A549 (cell line): ENCODE measurements around the gene SLC38A7. TPM values are rescaled to one million over a fixed set of nuclear protein-coding genes. Genes with fewer than 3 reads are reported as not detected.

Experiments used
- ATAC-seq, 2 experiments: fragments of 200-7000 bp in 1 of 2; fragments of >200 bp in 1 of 2; cut with Nextera tagmentation in 1 of 2; cut with Tn5 transposase in 1 of 2; 3 replicates each; pipeline versions ENCODE4 v1.8.0 to v1.9.1; 2018 to 2020; ENCODE audit warnings: mild to moderate bottlenecking in 1 of 2, moderate library complexity in 1 of 2
- CTCF ChIA-PET: fragments of 300-600 bp; sonication (Branson Sonifier 250); formaldehyde crosslinking; extraction: SDS; loops from one replicate; lab custom pipeline; 2021; ENCODE audit warnings: antibody characterized with exemption, inconsistent platforms; lab: Yijun Ruan, JAX
- POLR2A ChIA-PET: fragments of 350-600 bp; formaldehyde crosslinking; extraction: SDS; loops from one replicate; lab custom pipeline; 2021; ENCODE audit warnings: antibody characterized with exemption, inconsistent platforms; lab: Yijun Ruan, JAX
- DNase-seq, 2 experiments: peaks; one replicate each; pipeline versions ENCODE4 v3.0.0 to v3.0.0-alpha.2; 2011 to 2016; ENCODE audit warnings: low read depth in 1 of 2, low spot score in 1 of 2
- FAIRE-seq: peaks from 2 replicates; lab custom pipeline; 2011; peaks lifted over from hg19 to GRCh38; lab: Jason Lieb, UNC
- H3K27ac ChIP-seq, 2 experiments: fragments of >200 bp; sonication (Bioruptor Twin); formaldehyde crosslinking; 3 replicates each; pipeline ENCODE4 v1.5.1; 2016 to 2017
- H3K4me1 ChIP-seq: fragments of >200 bp; sonication (Bioruptor Twin); formaldehyde crosslinking; 3 replicates; pipeline ENCODE4 v1.6.1; 2016
- H3K4me2 ChIP-seq: fragments of >200 bp; sonication (Bioruptor Twin); formaldehyde crosslinking; 3 replicates; pipeline ENCODE4 v1.6.1; 2016
- H3K4me3 ChIP-seq: fragments of >200 bp; sonication (Bioruptor Twin); formaldehyde crosslinking; 3 replicates; pipeline ENCODE4 v1.5.1; 2016
- H3K9me3 ChIP-seq: fragments of >200 bp; sonication (Bioruptor Twin); formaldehyde crosslinking; 3 replicates; pipeline ENCODE4 v1.6.1; 2016
- CBX2 ChIP-seq: fragments of 200-600 bp; sonication (generic); IDR thresholded peaks from 2 replicates; pipeline ENCODE4 v1.6.1; 2016; ENCODE audit warnings: low read depth, mild to moderate bottlenecking, borderline replicate concordance
- CBX8 ChIP-seq: fragments of 200-600 bp; sonication (generic); IDR thresholded peaks from 2 replicates; pipeline ENCODE4 v1.6.1; 2016
- CEBPB ChIP-seq, 2 experiments: fragments of >200 bp in 1 of 2; sonication (Bioruptor Twin) in 1 of 2; formaldehyde crosslinking in 1 of 2; IDR thresholded peaks; 2 replicates each; pipeline ENCODE4 v1.6.1; 2012 to 2016
- GATA3 ChIP-seq: IDR thresholded peaks from 2 replicates; pipeline ENCODE4 v1.6.1; 2012; ENCODE audit warnings: borderline replicate concordance
- HEYL ChIP-seq: fragments of 250-450 bp; sonication (Bioruptor Pico); IDR thresholded peaks from 2 replicates; pipeline ENCODE4 v1.8.0; 2021; ENCODE audit warnings: mild to moderate bottlenecking, moderate library complexity
- HOXA7 ChIP-seq: fragments of 250-450 bp; sonication (Bioruptor Pico); IDR thresholded peaks from 2 replicates; pipeline ENCODE4 v1.5.0; 2020; ENCODE audit warnings: mild to moderate bottlenecking, moderate library complexity
- JUNB ChIP-seq: fragments of >200 bp; sonication (Bioruptor Twin); formaldehyde crosslinking; IDR thresholded peaks from 2 replicates; pipeline ENCODE4 v1.6.1; 2016
- KDM5A ChIP-seq: fragments of 200-600 bp; sonication (generic); IDR thresholded peaks from 2 replicates; pipeline ENCODE4 v1.6.1; 2016; ENCODE audit warnings: antibody characterized with exemption, mild to moderate bottlenecking
- MAFK ChIP-seq: fragments of 450-650 bp; IDR thresholded peaks from 2 replicates; pipeline ENCODE4 v1.6.1; 2014; ENCODE audit not compliant: partially characterized antibody
- NPAS2 ChIP-seq: fragments of 250-450 bp; sonication (Bioruptor Pico); IDR thresholded peaks from 2 replicates; pipeline ENCODE4 v1.8.0; 2022; ENCODE audit warnings: mild to moderate bottlenecking, moderate library complexity, borderline replicate concordance
- PHF8 ChIP-seq: fragments of 200-600 bp; sonication (generic); IDR thresholded peaks from 2 replicates; pipeline ENCODE4 v1.6.1; 2016; ENCODE audit warnings: low read depth, mild to moderate bottlenecking, antibody characterized with exemption, moderate library complexity, borderline replicate concordance
- POLR2A ChIP-seq: IDR thresholded peaks from 2 replicates; pipeline ENCODE4 v1.6.1; 2012; ENCODE audit warnings: mild to moderate bottlenecking, low read length
- RAD21 ChIP-seq, 2 experiments: fragments of >200 bp in 1 of 2; sonication (Bioruptor Twin) in 1 of 2; formaldehyde crosslinking in 1 of 2; IDR thresholded peaks in 1 of 2; conservative IDR thresholded peaks in 1 of 2; 2 replicates in 1 of 2; 3 replicates in 1 of 2; pipeline ENCODE4 v1.6.1; 2012 to 2018; ENCODE audit warnings: inconsistent platforms in 1 of 2
- REST ChIP-seq: fragments of 200-600 bp; sonication (generic); IDR thresholded peaks from 2 replicates; pipeline ENCODE4 v1.6.1; 2016; ENCODE audit warnings: antibody characterized with exemption, mild to moderate bottlenecking, moderate library complexity
- SMC3 ChIP-seq: fragments of >200 bp; sonication (Bioruptor Twin); formaldehyde crosslinking; IDR thresholded peaks from 3 replicates; pipeline ENCODE4 v1.6.1; 2018; ENCODE audit warnings: inconsistent platforms
- TP53 ChIP-seq: fragments of 250-450 bp; sonication (Bioruptor Pico); IDR thresholded peaks from 2 replicates; pipeline ENCODE4 v1.5.0; 2021; ENCODE audit warnings: mild to moderate bottlenecking, moderate library complexity
- ZFP36 ChIP-seq: fragments of 450-650 bp; IDR thresholded peaks from 2 replicates; pipeline ENCODE4 v1.6.1; 2014; ENCODE audit warnings: borderline replicate concordance; ENCODE audit not compliant: partially characterized antibody
- ZSCAN20 ChIP-seq: fragments of 250-450 bp; sonication (Bioruptor Pico); IDR thresholded peaks from 2 replicates; pipeline ENCODE4 v1.8.0; 2022; ENCODE audit warnings: mild to moderate bottlenecking, moderate library complexity
- WGBS: methylation state at CpG from one replicate; pipeline ENCODE4 v1.1.6; 2017; ENCODE audit errors: missing lambda C conversion rate; 5-methylcytosine and 5-hydroxymethylcytosine counted together
- polyA plus RNA-seq, 4 experiments: library from polyadenylated mRNA; depleted of rRNA in 3 of 4; stranded (reverse); fragments of >200 nt; fragmentation: RNase III in 1 of 4; extraction: RNeasy Plus Mini Kit Qiagen cat#74134 plus additional on column Dnase treatment in 1 of 4; gene quantifications; 2 replicates in 3 of 4; 3 replicates in 1 of 4; pipeline ENCODE4 v1.2.3, GENCODE V29; 2011 to 2017
- TF ChIP-seq, protein P1 (sequence below): fragments of >200 bp; sonication (Bioruptor Twin); formaldehyde crosslinking; IDR thresholded peaks from 3 replicates; pipeline ENCODE4 v1.5.1; 2016

Gene SLC38A7
- polyA plus RNA-seq, 2 of the 4 experiments (the other 2 are of a cell fraction) = 8.4 to 19.9 TPM

- ChIA-PET POLR2A (interaction anchor here (1.0 kb wide), 1 partner anchor 49 kb away, joined by 3 read pairs; the partner anchor contains the start of gene SLC38A7), CTCF (interaction anchor here (0.9 to 1.7 kb wide), 8 partner anchors 9 to 221 kb away, joined by 3 to 16 read pairs (median 5); no protein-coding TSS in a partner anchor)
- TF ChIP-seq CEBPB (IDR thresholded peaks at IDR 0.05) = 0 out of 4 replicates have a peak, but pooled peaks of 1 of the 2 experiments have one; percentile 29
- TF ChIP-seq HOXA7 (CRISPR knock-in tag) = no peak
- FAIRE-seq (no peak), ATAC-seq (no peak), DNase-seq (no peak)
- peak overlapping the region; percentile 86 for H3K4me3 ChIP-seq
- H3K27ac ChIP-seq = peak overlapping the region; percentile 89 to 95
- 1% methylated on average over 21 of the region's 23 CpGs for WGBS
- H3K9me3 ChIP-seq = no peaks in the 10 kb centered on the region
- peak overlapping the region; percentile 90 for H3K4me2 ChIP-seq
- peaks cover 14% of the 10 kb centered on the region; the same call in 2 of the 3 replicates for H3K4me1 ChIP-seq
Observed at GRCh38 chr16:58733248-58733670, 48.7 kb upstream of the SLC38A7 start.

- ChIA-PET CTCF (interaction anchor here (0.9 kb wide), 1 partner anchor 220 kb away, joined by 4 read pairs; no protein-coding TSS in a partner anchor), POLR2A (no interaction called here)
- Histone ChIP-seq H3K27ac (peak overlapping the region; percentile 89 to 95), H3K9me3 (no peaks in the 10 kb centered on the region), H3K4me3 (peak overlapping the region; percentile 86), H3K4me1 (peaks cover 14% of the 10 kb centered on the region; the same call in 2 of the 3 replicates), H3K4me2 (peak overlapping the region; percentile 90)
- TF ChIP-seq RAD21 (conservative IDR thresholded peaks at IDR 0.05 in 1 of 2, IDR thresholded peaks at IDR 0.05 in 1 of 2) = no peak
- no peak for TF ChIP-seq ZSCAN20 (CRISPR knock-in tag)
- FAIRE-seq (no peak), DNase-seq (no peak), ATAC-seq (no peak)
- WGBS = 44% methylated on average over 9 of the region's 9 CpGs
Observed at GRCh38 chr16:58732545-58733247, 48.1 kb upstream of the SLC38A7 start.

DNA sequence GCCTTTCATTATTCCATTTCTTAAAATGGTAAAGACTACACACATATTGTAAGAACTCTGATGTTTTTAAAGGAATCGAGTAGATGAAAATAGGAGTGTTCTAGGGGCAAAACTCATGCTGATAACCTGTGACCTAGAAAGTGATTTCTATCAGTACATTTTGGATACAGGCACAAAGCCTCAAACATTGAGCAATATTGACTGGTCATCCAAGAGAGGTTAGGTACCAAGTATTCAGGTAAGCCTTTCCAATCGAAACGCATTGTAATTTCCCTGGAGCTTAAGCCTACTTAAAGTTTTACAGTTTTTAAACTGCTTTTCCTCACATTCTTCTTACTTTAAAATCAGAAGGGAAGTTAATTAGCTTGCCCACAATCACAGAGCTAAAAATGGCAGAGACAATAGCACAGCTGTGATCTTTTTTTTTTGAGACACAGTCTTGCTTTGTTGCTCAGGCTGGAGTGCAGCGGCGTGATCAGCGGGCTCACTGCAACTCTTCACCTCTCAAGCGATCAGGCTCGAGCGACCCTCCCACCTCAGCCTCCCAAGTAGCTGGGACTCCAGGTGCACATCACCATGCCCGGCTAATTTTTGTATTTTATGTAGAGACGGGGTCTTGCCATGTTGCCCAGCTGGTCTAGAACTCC lies 46.3 kb upstream of the SLC38A7 start:
- CTCF ChIA-PET = interaction anchor here (1.8 kb wide), 1 partner anchor 26 kb away, joined by 7 read pairs; no protein-coding TSS in a partner anchor
- POLR2A ChIA-PET = no interaction called here
- Histone ChIP-seq H3K27ac (no peak overlapping the region), H3K9me3 (no peaks in the 10 kb centered on the region), H3K4me3 (no peak overlapping the region), H3K4me1 (peaks cover 14% of the 10 kb centered on the region; the same call in 2 of the 3 replicates), H3K4me2 (no peak overlapping the region)
- ATAC-seq (no peak), FAIRE-seq (no peak), DNase-seq (no peak)
- TF ChIP-seq GATA3 (no peak), CBX8 (no peak), SMC3 (no peak), TP53 (CRISPR knock-in tag) (no peak), POLR2A (no peak), JUNB (no peak), NPAS2 (CRISPR knock-in tag) (no peak), KDM5A (no peak), REST (no peak), HEYL (CRISPR knock-in tag) (no peak), ZFP36 (no peak), MAFK (no peak), CBX2 (no peak), PHF8 (no peak)
- TF ChIP-seq, protein P1, sequence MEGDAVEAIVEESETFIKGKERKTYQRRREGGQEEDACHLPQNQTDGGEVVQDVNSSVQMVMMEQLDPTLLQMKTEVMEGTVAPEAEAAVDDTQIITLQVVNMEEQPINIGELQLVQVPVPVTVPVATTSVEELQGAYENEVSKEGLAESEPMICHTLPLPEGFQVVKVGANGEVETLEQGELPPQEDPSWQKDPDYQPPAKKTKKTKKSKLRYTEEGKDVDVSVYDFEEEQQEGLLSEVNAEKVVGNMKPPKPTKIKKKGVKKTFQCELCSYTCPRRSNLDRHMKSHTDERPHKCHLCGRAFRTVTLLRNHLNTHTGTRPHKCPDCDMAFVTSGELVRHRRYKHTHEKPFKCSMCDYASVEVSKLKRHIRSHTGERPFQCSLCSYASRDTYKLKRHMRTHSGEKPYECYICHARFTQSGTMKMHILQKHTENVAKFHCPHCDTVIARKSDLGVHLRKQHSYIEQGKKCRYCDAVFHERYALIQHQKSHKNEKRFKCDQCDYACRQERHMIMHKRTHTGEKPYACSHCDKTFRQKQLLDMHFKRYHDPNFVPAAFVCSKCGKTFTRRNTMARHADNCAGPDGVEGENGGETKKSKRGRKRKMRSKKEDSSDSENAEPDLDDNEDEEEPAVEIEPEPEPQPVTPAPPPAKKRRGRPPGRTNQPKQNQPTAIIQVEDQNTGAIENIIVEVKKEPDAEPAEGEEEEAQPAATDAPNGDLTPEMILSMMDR = no peak
- 95% methylated on average over 11 of the region's 11 CpGs for WGBS
